ENCODE data around the gene TRIP10.
"Not testable (repeated sequence)": the region's sequence is repeated elsewhere in the genome, so short reads cannot be mapped to it uniquely, and the experiment has no call there.

TRIP10 gene

DNA sequence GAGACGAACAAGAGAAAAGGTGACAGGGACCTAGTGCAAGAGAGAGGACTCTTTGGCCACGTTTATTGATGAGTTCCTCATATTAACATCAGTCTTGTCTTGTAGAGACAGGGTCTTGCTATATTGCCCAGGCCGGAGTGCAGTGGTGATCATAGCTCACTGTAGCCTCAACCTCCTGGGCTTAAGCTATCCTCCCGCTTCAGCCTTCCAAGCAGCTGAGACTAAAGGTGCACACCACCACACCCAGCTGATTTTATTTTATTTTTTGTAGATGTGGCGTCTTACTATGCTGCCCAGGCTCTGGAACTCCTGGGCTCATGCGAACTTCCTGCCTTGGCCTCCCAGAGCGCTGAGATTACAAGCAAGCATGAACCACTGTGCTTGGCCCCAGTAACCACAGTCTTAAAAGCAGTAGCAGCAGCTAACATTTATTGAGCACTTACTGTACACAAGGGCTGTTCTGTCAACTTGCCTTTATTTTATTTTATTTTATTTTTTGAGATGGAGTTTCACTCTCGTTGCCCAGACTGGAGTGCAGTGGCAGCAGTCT is 28.8 kb downstream of the TRIP10 start:
- no peak for TF ChIP-seq ZNF274 (IDR thresholded peaks at IDR 0.05; ENCODE audit: low read depth, low read length)
- H3K4me3 ChIP-seq (ENCODE audit: low read length) = peak overlapping the region; percentile 70; the same call in 1 of the 2 replicates

GRCh38 chr19:6769006-6769619 is 29.6 kb downstream of the TRIP10 start:
- H3K4me3 ChIP-seq (ENCODE audit: low read length) = no peak overlapping the region
- no peak for TF ChIP-seq ZNF274 (IDR thresholded peaks at IDR 0.05; ENCODE audit: low read depth, low read length)

DNA sequence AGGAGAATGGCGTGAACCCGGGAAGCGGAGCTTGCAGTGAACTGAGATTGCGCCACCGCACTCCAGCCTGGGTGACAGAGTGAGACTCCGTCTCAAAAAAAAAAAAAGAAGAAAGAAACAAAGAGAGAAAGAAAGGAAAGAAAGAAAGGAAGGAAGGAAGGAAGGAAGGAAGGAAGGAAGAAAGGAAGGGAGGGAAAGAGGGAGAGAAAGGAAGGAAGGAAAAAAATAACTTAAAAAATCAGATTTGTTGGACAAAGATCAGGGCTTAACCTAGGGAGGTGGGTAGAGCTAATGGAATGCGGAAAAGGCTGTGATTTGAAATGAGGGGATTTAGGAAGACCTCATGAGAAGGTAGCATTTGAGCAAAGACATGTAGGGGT is 32.2 kb downstream of the TRIP10 start:
- not testable (repeated sequence) for H3K4me3 ChIP-seq (ENCODE audit: low read length)

DNA sequence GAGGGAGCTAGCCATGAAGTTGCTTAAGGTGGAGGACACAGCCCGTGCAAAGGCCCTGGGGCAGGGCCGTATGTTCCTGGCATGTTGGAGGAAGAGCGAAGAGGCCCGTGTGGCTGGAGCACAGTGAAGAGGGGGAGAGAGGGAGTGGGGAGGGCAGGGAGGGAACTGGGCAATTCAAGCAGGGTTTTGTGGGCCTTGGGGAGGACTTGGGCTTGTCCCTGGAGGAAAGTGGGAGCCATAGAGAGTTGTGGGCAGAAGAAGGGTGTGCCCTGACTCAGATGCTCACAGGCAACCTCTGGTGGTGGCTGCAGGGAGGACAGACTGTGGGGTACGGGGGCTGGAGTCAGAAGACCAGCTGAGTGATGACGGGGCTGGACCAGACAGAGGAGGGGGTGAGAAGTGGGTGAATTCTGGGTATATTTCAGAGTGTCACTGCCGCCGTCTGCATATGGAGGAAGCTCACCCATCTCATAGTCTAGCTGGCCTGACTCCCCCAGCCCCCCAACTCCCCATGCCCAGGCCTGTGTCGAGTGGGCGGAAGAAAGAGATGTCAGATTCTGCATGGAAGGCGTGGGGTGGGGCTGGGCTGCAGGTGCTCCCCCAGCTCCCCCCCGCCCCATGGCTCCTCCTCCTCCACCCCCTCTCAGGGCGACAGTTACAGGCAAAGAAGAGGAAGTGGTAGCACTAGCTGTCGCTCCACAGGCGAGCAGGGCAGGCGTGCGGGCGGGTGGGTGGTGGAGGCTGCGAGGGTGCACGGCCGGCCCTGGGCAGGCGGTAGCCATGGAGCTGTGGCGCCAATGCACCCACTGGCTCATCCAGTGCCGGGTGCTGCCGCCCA is 32.8 kb downstream of the TRIP10 start, which contains the start of gene VAV1:
Gene VAV1, plus strand, starts transcription at position 681 of the 838 bp plus-strand sequence. Its CDS starts 100 bp downstream, at position 781.
- TF ChIP-seq ZNF274 (IDR thresholded peaks at IDR 0.05; ENCODE audit: low read depth, low read length) = no peak
- peak within 1 kb of the TSS; percentile 93 for H3K4me3 ChIP-seq (ENCODE audit: low read length)

DNA sequence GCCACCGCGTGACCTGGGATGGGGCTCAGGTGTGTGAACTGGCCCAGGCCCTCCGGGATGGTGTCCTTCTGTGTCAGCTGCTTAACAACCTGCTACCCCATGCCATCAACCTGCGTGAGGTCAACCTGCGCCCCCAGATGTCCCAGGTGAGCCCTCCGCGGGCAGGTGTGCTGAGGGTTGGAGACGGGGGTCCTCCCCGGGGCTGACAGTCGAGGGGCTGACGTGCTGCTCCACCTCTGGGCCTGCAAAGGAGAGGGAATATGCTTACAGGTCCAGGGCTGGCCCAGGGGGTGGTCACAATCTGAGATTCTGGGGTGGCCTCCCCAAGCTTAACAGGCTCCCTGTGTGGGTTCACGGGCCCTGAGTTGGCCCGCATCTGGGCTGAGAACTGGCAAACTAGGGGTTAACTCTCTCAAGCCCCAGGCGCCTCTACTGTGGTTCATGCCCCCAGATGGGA is 33.4 kb downstream of the TRIP10 start:
- peak overlapping the region; percentile 93 for H3K4me3 ChIP-seq (ENCODE audit: low read length)
- no peak for TF ChIP-seq ZNF274 (IDR thresholded peaks at IDR 0.05; ENCODE audit: low read depth, low read length)

- H3K4me3 ChIP-seq (ENCODE audit: low read length) = peak overlapping the region; percentile 93
- no peak for TF ChIP-seq ZNF274 (IDR thresholded peaks at IDR 0.05; ENCODE audit: low read depth, low read length)
Measured at GRCh38 chr19:6773323-6773931, 33.9 kb downstream of the TRIP10 start.

DNA sequence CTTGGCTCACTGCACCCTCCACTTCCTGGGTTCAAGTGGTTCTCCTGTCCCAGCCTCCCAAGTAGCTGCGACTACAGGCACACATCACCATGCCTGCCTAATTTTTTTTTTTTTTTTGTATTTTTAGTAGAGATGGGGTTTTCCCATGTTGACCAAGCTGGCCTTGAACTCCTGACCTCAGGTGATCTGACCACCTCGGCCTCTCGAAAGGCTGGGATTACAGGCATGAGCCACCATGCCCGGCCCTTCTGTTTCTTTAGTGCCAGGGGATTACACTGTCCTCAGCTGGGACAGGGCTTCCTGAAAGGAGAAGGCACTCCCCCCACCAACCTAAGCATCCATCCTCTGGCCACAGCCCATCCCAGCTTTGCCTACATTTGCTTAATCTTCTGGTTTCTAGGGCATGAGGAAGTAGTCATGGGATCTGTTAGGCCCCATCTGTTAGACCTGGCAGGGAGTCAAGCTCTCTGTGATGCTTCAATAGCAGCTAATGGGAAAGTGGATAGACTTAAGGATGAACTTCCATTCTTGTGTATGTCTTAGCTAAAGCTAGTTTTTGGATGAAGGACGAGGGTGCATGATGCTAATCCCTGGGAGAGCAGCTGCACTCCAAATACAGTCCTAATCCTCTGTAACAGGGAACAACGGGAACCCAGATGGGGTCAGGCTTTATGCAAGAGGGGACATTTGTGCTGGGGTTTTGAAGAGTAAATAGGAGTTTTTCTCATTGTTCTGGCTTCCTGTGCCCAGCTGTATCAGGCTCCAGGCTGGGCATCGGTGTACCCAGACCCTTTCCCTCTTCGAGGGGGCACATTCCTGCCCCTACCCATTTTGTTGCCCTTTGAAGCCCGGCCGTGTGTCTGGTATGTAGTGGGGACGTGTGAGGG is 35.6 kb downstream of the TRIP10 start:
- no peak for TF ChIP-seq ZNF274 (IDR thresholded peaks at IDR 0.05; ENCODE audit: low read depth, low read length)
- H3K4me3 ChIP-seq (ENCODE audit: low read length) = no peak overlapping the region; the same call in 1 of the 2 replicates

GRCh38 chr19:6776045-6776444 is 36.6 kb downstream of the TRIP10 start:
- H3K4me3 ChIP-seq (ENCODE audit: low read length) = not testable (repeated sequence)

GRCh38 chr19:6776999-6777398 is 37.5 kb downstream of the TRIP10 start:
- no peak overlapping the region for H3K4me3 ChIP-seq (ENCODE audit: low read length)
- no peak for TF ChIP-seq ZNF274 (IDR thresholded peaks at IDR 0.05; ENCODE audit: low read depth, low read length)

- no peak overlapping the region for H3K4me3 ChIP-seq (ENCODE audit: low read length)
- TF ChIP-seq ZNF274 (IDR thresholded peaks at IDR 0.05; ENCODE audit: low read depth, low read length) = no peak
Measured at GRCh38 chr19:6777434-6777833, 38.0 kb downstream of the TRIP10 start.

- no peak for TF ChIP-seq ZNF274 (IDR thresholded peaks at IDR 0.05; ENCODE audit: low read depth, low read length)
- H3K4me3 ChIP-seq (ENCODE audit: low read length) = no peak overlapping the region
Measured at GRCh38 chr19:6778386-6778785, 38.9 kb downstream of the TRIP10 start.

GRCh38 chr19:6779206-6779605 is 39.7 kb downstream of the TRIP10 start:
- TF ChIP-seq ZNF274 (IDR thresholded peaks at IDR 0.05; ENCODE audit: low read depth, low read length) = no peak
- H3K4me3 ChIP-seq (ENCODE audit: low read length) = no peak overlapping the region

GRCh38 chr19:6787393-6787792 is 47.9 kb downstream of the TRIP10 start:
- H3K4me3 ChIP-seq (ENCODE audit: low read length) = no peak overlapping the region
- no peak for TF ChIP-seq ZNF274 (IDR thresholded peaks at IDR 0.05; ENCODE audit: low read depth, low read length)

GRCh38 chr19:6788896-6789295 is 49.4 kb downstream of the TRIP10 start:
- H3K4me3 ChIP-seq (ENCODE audit: low read length) = no peak overlapping the region
- no peak for TF ChIP-seq ZNF274 (IDR thresholded peaks at IDR 0.05; ENCODE audit: low read depth, low read length)
